Left ventricle myocardium inferior (tissue), 1 donor: ENCODE results near the gene SOBP. TPM values are rescaled to one million over a fixed set of nuclear protein-coding genes. Genes with fewer than 3 reads are reported as not detected.

Experiments used
- DNase-seq: peaks from one replicate; pipeline ENCODE4 v3.0.0-alpha.2; 2020
- H3K27ac ChIP-seq: fragments of 200-600 bp; replicated peaks from 2 replicates; pipeline ENCODE4 v1.8.0; 2021
- H3K27me3 ChIP-seq: fragments of 200-600 bp; 2 replicates; pipeline ENCODE4 v1.8.0; 2021; ENCODE audit warnings: low read depth
- H3K36me3 ChIP-seq: fragments of 200-600 bp; 2 replicates; pipeline ENCODE4 v1.8.0; 2021
- H3K4me1 ChIP-seq: fragments of 200-600 bp; 2 replicates; pipeline ENCODE4 v1.8.0; 2021
- H3K4me3 ChIP-seq: fragments of 200-600 bp; 2 replicates; pipeline ENCODE4 v1.8.0; 2021; ENCODE audit warnings: mild to moderate bottlenecking, moderate library complexity
- H3K9me3 ChIP-seq: fragments of 200-600 bp; replicated peaks from 2 replicates; pipeline ENCODE4 v1.8.0; 2021
- CTCF ChIP-seq: fragments of 200-600 bp; IDR thresholded peaks from 2 replicates; pipeline ENCODE4 v1.8.0; 2021; ENCODE audit warnings: antibody characterized with exemption, mild to moderate bottlenecking, borderline replicate concordance
- intact Hi-C: fragments of 100-400 bp; cut with micrococcal nuclease; formaldehyde crosslinking; loops from one replicate; pipeline ENCODE4 v1.11.0; 2022
- total RNA-seq: library from RNA; stranded (reverse); fragmentation: NEBNext Ultra II Directional; extraction: Animal tissue kit (Norgen Biotek cat#: 25700); gene quantifications from one replicate; pipeline ENCODE4 v1.2.1, GENCODE V29; 2021
- donor health status: DM: no; HTN: yes; CAD: no; lungs with severe emphysema.

Gene SOBP
- total RNA-seq, 1 donor from 2014 or later: 22.9 TPM

- no peak for TF ChIP-seq CTCF
- Histone ChIP-seq H3K36me3 (no peaks in the 10 kb centered on the region), H3K4me3 (no peak overlapping the region), H3K27me3 (no peaks in the 10 kb centered on the region), H3K9me3 (no peaks in the 10 kb centered on the region), H3K4me1 (peaks cover 33% of the 10 kb centered on the region), H3K27ac (peak overlapping the region; percentile 50)
- DNase-seq: no peak
- intact Hi-C loops: no loop called here
Measured at GRCh38 chr6:107564589-107564951, 74.7 kb downstream of the SOBP start.

GRCh38 chr6:107565165-107565723, 75.3 kb downstream of the SOBP start:
- no peak for DNase-seq
- no peaks in the 10 kb centered on the region for H3K27me3 ChIP-seq
- intact Hi-C loops: no loop called here
- no peaks in the 10 kb centered on the region for H3K9me3 ChIP-seq
- H3K4me1 ChIP-seq: peaks cover 29% of the 10 kb centered on the region
- no peak overlapping the region for H3K4me3 ChIP-seq
- no peak for TF ChIP-seq CTCF
- H3K36me3 ChIP-seq: no peaks in the 10 kb centered on the region
- peak overlapping the region; percentile 50 for H3K27ac ChIP-seq

GRCh38 chr6:107567643-107568042, 77.7 kb downstream of the SOBP start:
- Histone ChIP-seq H3K4me1 (peaks cover 19% of the 10 kb centered on the region), H3K9me3 (no peaks in the 10 kb centered on the region), H3K27me3 (no peaks in the 10 kb centered on the region), H3K4me3 (no peak overlapping the region), H3K27ac (no peak overlapping the region), H3K36me3 (no peaks in the 10 kb centered on the region)
- intact Hi-C loops: no loop called here
- no peak for TF ChIP-seq CTCF
- DNase-seq: no peak

- peaks cover 9% of the 10 kb centered on the region for H3K4me1 ChIP-seq
- DNase-seq: no peak
- no peaks in the 10 kb centered on the region for H3K9me3 ChIP-seq
- H3K27me3 ChIP-seq: no peaks in the 10 kb centered on the region
- no peak for TF ChIP-seq CTCF
- no peak overlapping the region for H3K27ac ChIP-seq
- no peak overlapping the region for H3K4me3 ChIP-seq
- intact Hi-C loops: no loop called here
- H3K36me3 ChIP-seq: peaks cover 2% of the 10 kb centered on the region
Measured at GRCh38 chr6:107569473-107569872, 79.6 kb downstream of the SOBP start.

- no peak overlapping the region for H3K27ac ChIP-seq
- H3K4me3 ChIP-seq: no peak overlapping the region
- H3K4me1 ChIP-seq: no peaks in the 10 kb centered on the region
- H3K36me3 ChIP-seq: peaks cover 11% of the 10 kb centered on the region
- no peak for DNase-seq
- intact Hi-C loops: no loop called here
- H3K27me3 ChIP-seq: no peaks in the 10 kb centered on the region
- H3K9me3 ChIP-seq: no peaks in the 10 kb centered on the region
- TF ChIP-seq CTCF: no peak
Measured at GRCh38 chr6:107571354-107571753, 81.4 kb downstream of the SOBP start.
